HepG2 (cell line): ENCODE data around the gene PREX1. TPM values are rescaled to one million over a fixed set of nuclear protein-coding genes. Genes with fewer than 3 reads are reported as not detected.

Source experiments
- ARID3A ChIP-seq: IDR thresholded peaks from 2 replicates; pipeline ENCODE4 v1.6.1; 2012; ENCODE audit warnings: low read depth, low read length, improper control_type of control experiment
- ATAD3A ChIP-seq: sonication (generic); formaldehyde crosslinking; IDR thresholded peaks from 2 replicates; pipeline ENCODE4 v1.4.0; 2020; ENCODE audit warnings: missing genetic modification reagents
- BRF2 ChIP-seq: sonication (generic); formaldehyde crosslinking; IDR thresholded peaks from 2 replicates; pipeline ENCODE4 v1.8.1; 2022; ENCODE audit warnings: mild to moderate bottlenecking, missing genetic modification reagents
- CBX5 ChIP-seq: sonication (generic); formaldehyde crosslinking; IDR thresholded peaks from 2 replicates; pipeline ENCODE4 v1.4.0; 2020; ENCODE audit warnings: missing genetic modification reagents, borderline replicate concordance
- HMGXB3 ChIP-seq: sonication (generic); formaldehyde crosslinking; IDR thresholded peaks from 2 replicates; pipeline ENCODE4 v1.4.0; 2020; ENCODE audit warnings: missing genetic modification reagents, borderline replicate concordance
- MXD3 ChIP-seq: IDR thresholded peaks from 2 replicates; pipeline ENCODE4 v1.6.1; 2016; ENCODE audit warnings: mild to moderate bottlenecking, missing biosample characterization, missing genetic modification reagents
- MYPOP ChIP-seq: sonication (generic); formaldehyde crosslinking; IDR thresholded peaks from 2 replicates; pipeline ENCODE4 v1.8.1; 2023; ENCODE audit warnings: mild to moderate bottlenecking, moderate library complexity, missing genetic modification reagents
- RCOR2 ChIP-seq: IDR thresholded peaks from 2 replicates; pipeline ENCODE4 v1.6.1; 2016; ENCODE audit warnings: missing biosample characterization, missing genetic modification reagents
- SOX5 ChIP-seq: IDR thresholded peaks from 2 replicates; pipeline ENCODE4 v1.6.1; 2016; ENCODE audit warnings: borderline replicate concordance
- TERF1 ChIP-seq: sonication (generic); formaldehyde crosslinking; IDR thresholded peaks from 2 replicates; pipeline ENCODE4 v1.8.0; 2022; ENCODE audit warnings: mild to moderate bottlenecking, missing genetic modification reagents, moderate library complexity
- ZBTB14 ChIP-seq: sonication (generic); formaldehyde crosslinking; IDR thresholded peaks from 2 replicates; pipeline ENCODE4 v1.4.0; 2020; ENCODE audit warnings: missing genetic modification reagents
- ZBTB25 ChIP-seq: IDR thresholded peaks from 2 replicates; pipeline ENCODE4 v1.6.1; 2018; ENCODE audit warnings: missing genetic modification reagents
- ZNF138 ChIP-seq: sonication (generic); formaldehyde crosslinking; IDR thresholded peaks from 2 replicates; pipeline ENCODE4 v1.5.0; 2020; ENCODE audit warnings: mild to moderate bottlenecking, low read depth, missing genetic modification reagents
- ZNF550 ChIP-seq: sonication (generic); formaldehyde crosslinking; IDR thresholded peaks from 2 replicates; pipeline ENCODE4 v1.4.0; 2020; ENCODE audit warnings: mild to moderate bottlenecking, missing genetic modification reagents, borderline replicate concordance
- ZNF556 ChIP-seq: sonication (generic); formaldehyde crosslinking; IDR thresholded peaks from 2 replicates; pipeline ENCODE4 v1.4.0; 2020; ENCODE audit warnings: mild to moderate bottlenecking, missing genetic modification reagents, borderline replicate concordance
- ZNF850 ChIP-seq: sonication (generic); formaldehyde crosslinking; conservative IDR thresholded peaks from 2 replicates; pipeline ENCODE4 v1.9.0; 2021; ENCODE audit warnings: mild to moderate bottlenecking, missing genetic modification reagents
- polyA plus RNA-seq, 8 experiments: library from polyadenylated mRNA; depleted of rRNA in 3 of 8; stranded (reverse) in 7 of 8; unstranded in 1 of 8; fragments of >200 nt; fragmentation: Illumina TruSeq in 4 of 8; extraction: Trizol in 4 of 8; gene quantifications; 2 replicates each; pipeline versions ENCODE4 v1.2.1 to v1.2.3, GENCODE V29; 2011 to 2016; ENCODE audit warnings: low read depth in 4 of 8, missing spikeins in 1 of 8, mixed read lengths in 1 of 8; ENCODE audit not compliant: insufficient read depth in 1 of 8
- total RNA-seq, 5 experiments: library from RNA; depleted of rRNA; stranded (reverse); fragments of >200 nt; fragmentation: Illumina TruSeq; extraction: Trizol; gene quantifications; 2 replicates each; pipeline ENCODE4 v1.2.3, GENCODE V29; 2016; ENCODE audit warnings: low read depth in 1 of 5

The PREX1 gene
- total and polyA plus RNA-seq, 2 of the 13 experiments (the other 11 are each of a cell fraction or from before 2014, with no cell fraction given) = 0.02 to 0.04 TPM

- TF ChIP-seq CBX5 (CRISPR knock-in tag) = no peak
- TF ChIP-seq RCOR2 (CRISPR knock-in tag) = no peak
- TF ChIP-seq MXD3 (CRISPR knock-in tag) = no peak
- TF ChIP-seq ZBTB25 (CRISPR knock-in tag) = no peak
- TF ChIP-seq ZNF556 (CRISPR knock-in tag) = no peak
- TF ChIP-seq BRF2 (CRISPR knock-in tag) = no peak
- TF ChIP-seq ZBTB14 = no peak
- no peak for TF ChIP-seq ATAD3A (CRISPR knock-in tag)
- TF ChIP-seq MYPOP = no peak
- no peak for TF ChIP-seq ZNF550 (CRISPR knock-in tag)
- peak; percentile 39; the same call in 1 of the 2 replicates for TF ChIP-seq ARID3A
- TF ChIP-seq TERF1 (CRISPR knock-in tag) = no peak
- TF ChIP-seq ZNF850 (CRISPR knock-in tag) = no peak
- TF ChIP-seq SOX5 = no peak
- no peak for TF ChIP-seq ZNF138 (CRISPR knock-in tag)
- no peak for TF ChIP-seq HMGXB3 (CRISPR knock-in tag)
Measured at GRCh38 chr20:48584391-48585060, 243.3 kb downstream of the PREX1 start (continued).
